ENCODE results near the gene EHMT2. TPM values are rescaled to one million over a fixed set of nuclear protein-coding genes. Genes with fewer than 3 reads are reported as not detected.

EHMT2 gene
- total and polyA plus RNA-seq, 2 of the 13 experiments (the other 11 are each of a cell fraction or from before 2014, with no cell fraction given), result 55.2 to 69.2 TPM

DNA sequence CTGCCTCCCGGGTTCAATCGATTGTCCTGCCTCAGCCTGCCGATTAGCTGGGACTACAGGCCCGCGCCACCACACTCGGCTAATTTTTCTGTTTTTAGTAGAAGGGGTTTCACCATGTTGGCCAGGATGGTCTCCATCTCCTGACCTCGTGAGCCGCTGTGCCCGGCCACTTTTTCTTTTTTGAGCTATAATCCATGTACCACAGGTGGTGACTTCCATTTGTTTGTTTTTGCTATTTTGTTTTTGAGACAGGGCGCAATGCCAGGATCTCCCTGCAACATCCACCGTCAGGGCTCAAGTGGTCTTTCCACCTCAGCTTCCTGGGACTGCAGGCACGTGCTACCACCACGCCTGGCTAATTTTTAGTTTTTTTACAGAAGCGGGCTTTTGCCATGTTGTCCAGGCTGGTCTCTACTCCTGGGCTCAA lies 61.4 kb downstream of the EHMT2 start (continued):
- TF ChIP-seq TEAD3 (CRISPR knock-in tag; optimal IDR thresholded peaks at IDR 0.05; ENCODE audit: borderline replicate concordance) (peak; percentile 26), MTF1 (CRISPR knock-in tag; IDR thresholded peaks at IDR 0.05) (no peak), ZNF737 (CRISPR knock-in tag; IDR thresholded peaks at IDR 0.05; ENCODE audit: borderline replicate concordance) (peak; percentile 77; the same call in 1 of the 2 replicates), ZNF350 (CRISPR knock-in tag; IDR thresholded peaks at IDR 0.05; ENCODE audit: borderline replicate concordance, low read depth) (peak; percentile 31; the same call in 1 of the 2 replicates), RBM22 (optimal IDR thresholded peaks at IDR 0.05; ENCODE audit: low read length) (peak; percentile 15), ZNF619 (CRISPR knock-in tag; IDR thresholded peaks at IDR 0.05) (0 out of 2 replicates have a peak, but pooled peaks have one; percentile 38), POLR2G (IDR thresholded peaks at IDR 0.05; ENCODE audit: low read depth, low read length) (peak; percentile 62; the same call in 1 of the 2 replicates), KDM5A (IDR thresholded peaks at IDR 0.05; ENCODE audit: borderline replicate concordance, low read length) (0 out of 2 replicates have a peak, but pooled peaks have one; percentile 46), RBFOX2 (IDR thresholded peaks at IDR 0.05; ENCODE audit: low read depth, low read length) (0 out of 2 replicates have a peak, but pooled peaks have one; percentile 48), LCORL (IDR thresholded peaks at IDR 0.05) (no peak), LCORL (CRISPR knock-in tag; IDR thresholded peaks at IDR 0.05) (peak; percentile 7; the same call in 1 of the 2 replicates), ZNF775 (CRISPR knock-in tag; IDR thresholded peaks at IDR 0.05; ENCODE audit: borderline replicate concordance) (no peak), KMT2A (CRISPR knock-in tag; IDR thresholded peaks at IDR 0.05) (peak; percentile 23; the same call in 1 of the 2 replicates), NONO (IDR thresholded peaks at IDR 0.05) (no peak), NONO (CRISPR knock-in tag; conservative IDR thresholded peaks at IDR 0.05) (0 out of 2 replicates have a peak, but pooled peaks have one; percentile 28), ZNF782 (CRISPR knock-in tag; IDR thresholded peaks at IDR 0.05; ENCODE audit: borderline replicate concordance) (no peak), SPEN (CRISPR knock-in tag; IDR thresholded peaks at IDR 0.05; ENCODE audit: low read depth) (peak; percentile 40), NFYB (CRISPR knock-in tag; IDR thresholded peaks at IDR 0.05) (no peak), SMARCC2 (IDR thresholded peaks at IDR 0.05) (no peak), ZNF749 (CRISPR knock-in tag; IDR thresholded peaks at IDR 0.05; ENCODE audit: borderline replicate concordance) (no peak), POLR2A (IDR thresholded peaks at IDR 0.05; ENCODE audit: insufficient read depth in 1 of 2, low read depth in 2 of 2, low read length in 2 of 2) (0 out of 4 replicates have a peak, but pooled peaks of 1 of the 2 experiments have one; percentile 16), ZNF121 (CRISPR knock-in tag; IDR thresholded peaks at IDR 0.05) (no peak), ZFP41 (CRISPR knock-in tag; IDR thresholded peaks at IDR 0.05; ENCODE audit: borderline replicate concordance) (no peak)
- TF ChIP-seq, protein P1, sequence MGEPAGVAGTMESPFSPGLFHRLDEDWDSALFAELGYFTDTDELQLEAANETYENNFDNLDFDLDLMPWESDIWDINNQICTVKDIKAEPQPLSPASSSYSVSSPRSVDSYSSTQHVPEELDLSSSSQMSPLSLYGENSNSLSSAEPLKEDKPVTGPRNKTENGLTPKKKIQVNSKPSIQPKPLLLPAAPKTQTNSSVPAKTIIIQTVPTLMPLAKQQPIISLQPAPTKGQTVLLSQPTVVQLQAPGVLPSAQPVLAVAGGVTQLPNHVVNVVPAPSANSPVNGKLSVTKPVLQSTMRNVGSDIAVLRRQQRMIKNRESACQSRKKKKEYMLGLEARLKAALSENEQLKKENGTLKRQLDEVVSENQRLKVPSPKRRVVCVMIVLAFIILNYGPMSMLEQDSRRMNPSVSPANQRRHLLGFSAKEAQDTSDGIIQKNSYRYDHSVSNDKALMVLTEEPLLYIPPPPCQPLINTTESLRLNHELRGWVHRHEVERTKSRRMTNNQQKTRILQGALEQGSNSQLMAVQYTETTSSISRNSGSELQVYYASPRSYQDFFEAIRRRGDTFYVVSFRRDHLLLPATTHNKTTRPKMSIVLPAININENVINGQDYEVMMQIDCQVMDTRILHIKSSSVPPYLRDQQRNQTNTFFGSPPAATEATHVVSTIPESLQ (CRISPR knock-in tag; conservative IDR thresholded peaks at IDR 0.05), result no peak
- TF ChIP-seq, protein P2, sequence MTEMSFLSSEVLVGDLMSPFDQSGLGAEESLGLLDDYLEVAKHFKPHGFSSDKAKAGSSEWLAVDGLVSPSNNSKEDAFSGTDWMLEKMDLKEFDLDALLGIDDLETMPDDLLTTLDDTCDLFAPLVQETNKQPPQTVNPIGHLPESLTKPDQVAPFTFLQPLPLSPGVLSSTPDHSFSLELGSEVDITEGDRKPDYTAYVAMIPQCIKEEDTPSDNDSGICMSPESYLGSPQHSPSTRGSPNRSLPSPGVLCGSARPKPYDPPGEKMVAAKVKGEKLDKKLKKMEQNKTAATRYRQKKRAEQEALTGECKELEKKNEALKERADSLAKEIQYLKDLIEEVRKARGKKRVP (CRISPR knock-in tag; IDR thresholded peaks at IDR 0.05), result 0 out of 4 replicates have a peak, but pooled peaks of 1 of the 2 experiments have one; percentile 10
- TF ChIP-seq, protein P3, sequence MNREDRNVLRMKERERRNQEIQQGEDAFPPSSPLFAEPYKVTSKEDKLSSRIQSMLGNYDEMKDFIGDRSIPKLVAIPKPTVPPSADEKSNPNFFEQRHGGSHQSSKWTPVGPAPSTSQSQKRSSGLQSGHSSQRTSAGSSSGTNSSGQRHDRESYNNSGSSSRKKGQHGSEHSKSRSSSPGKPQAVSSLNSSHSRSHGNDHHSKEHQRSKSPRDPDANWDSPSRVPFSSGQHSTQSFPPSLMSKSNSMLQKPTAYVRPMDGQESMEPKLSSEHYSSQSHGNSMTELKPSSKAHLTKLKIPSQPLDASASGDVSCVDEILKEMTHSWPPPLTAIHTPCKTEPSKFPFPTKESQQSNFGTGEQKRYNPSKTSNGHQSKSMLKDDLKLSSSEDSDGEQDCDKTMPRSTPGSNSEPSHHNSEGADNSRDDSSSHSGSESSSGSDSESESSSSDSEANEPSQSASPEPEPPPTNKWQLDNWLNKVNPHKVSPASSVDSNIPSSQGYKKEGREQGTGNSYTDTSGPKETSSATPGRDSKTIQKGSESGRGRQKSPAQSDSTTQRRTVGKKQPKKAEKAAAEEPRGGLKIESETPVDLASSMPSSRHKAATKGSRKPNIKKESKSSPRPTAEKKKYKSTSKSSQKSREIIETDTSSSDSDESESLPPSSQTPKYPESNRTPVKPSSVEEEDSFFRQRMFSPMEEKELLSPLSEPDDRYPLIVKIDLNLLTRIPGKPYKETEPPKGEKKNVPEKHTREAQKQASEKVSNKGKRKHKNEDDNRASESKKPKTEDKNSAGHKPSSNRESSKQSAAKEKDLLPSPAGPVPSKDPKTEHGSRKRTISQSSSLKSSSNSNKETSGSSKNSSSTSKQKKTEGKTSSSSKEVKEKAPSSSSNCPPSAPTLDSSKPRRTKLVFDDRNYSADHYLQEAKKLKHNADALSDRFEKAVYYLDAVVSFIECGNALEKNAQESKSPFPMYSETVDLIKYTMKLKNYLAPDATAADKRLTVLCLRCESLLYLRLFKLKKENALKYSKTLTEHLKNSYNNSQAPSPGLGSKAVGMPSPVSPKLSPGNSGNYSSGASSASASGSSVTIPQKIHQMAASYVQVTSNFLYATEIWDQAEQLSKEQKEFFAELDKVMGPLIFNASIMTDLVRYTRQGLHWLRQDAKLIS (CRISPR knock-in tag; IDR thresholded peaks at IDR 0.05), result 0 out of 2 replicates have a peak, but pooled peaks have one; percentile 23

Measured in HepG2 (cell line).